Skin of body (tissue), 2 donors: ENCODE results near the gene RASL12. TPM values are rescaled to one million over a fixed set of nuclear protein-coding genes. Genes with fewer than 3 reads are reported as not detected.
A peak's percentile ranks its signal among the peaks of the same experiment; 100 is the strongest.
"Not testable (repeated sequence)": the region's sequence is repeated elsewhere in the genome, so short reads cannot be mapped to it uniquely, and the experiment has no call there.

ENCODE experiments used
- DNase-seq: peaks from one replicate; lab custom pipeline; 2025; lab: John Stamatoyannopoulos, UW
- total RNA-seq: library from RNA; depleted of rRNA; stranded (reverse); fragments of >200 nt; gene quantifications from one replicate; pipeline ENCODE4 v1.2.3, GENCODE V29; 2014

The RASL12 gene
- 12.5 TPM for total RNA-seq

- DNase-seq, result no peak
Measured at GRCh38 chr15:65067645-65068402, at the start of gene RASL12. Gene RASL12, minus strand, starts transcription at chr15:65067991. Its CDS starts 156 bp downstream, at chr15:65067835.

GRCh38 chr15:65115542-65115941, 47.8 kb upstream of the RASL12 start:
- DNase-seq, result no peak

- DNase-seq, result no peak
Measured at GRCh38 chr15:65115086-65115485, 47.3 kb upstream of the RASL12 start, which contains the start of gene UBAP1L. Gene UBAP1L, minus strand, starts transcription at chr15:65115200. Its CDS starts 8,985 bp downstream, at chr15:65106215.

GRCh38 chr15:65110676-65111292, 43.0 kb upstream of the RASL12 start:
- no peak for DNase-seq

- DNase-seq, result no peak
Measured at GRCh38 chr15:65106011-65106590, 38.3 kb upstream of the RASL12 start.

GRCh38 chr15:65105038-65105437, 37.2 kb upstream of the RASL12 start:
- no peak for DNase-seq

GRCh38 chr15:65102912-65103311, 35.1 kb upstream of the RASL12 start:
- DNase-seq, result no peak

- DNase-seq, result no peak
Measured at GRCh38 chr15:65101891-65102708, 34.3 kb upstream of the RASL12 start.

GRCh38 chr15:65101411-65101890, 33.7 kb upstream of the RASL12 start:
- DNase-seq, result peak; percentile 54

GRCh38 chr15:65100442-65100841, 32.7 kb upstream of the RASL12 start:
- DNase-seq, result no peak

- not testable (repeated sequence) for DNase-seq
Measured at GRCh38 chr15:65099801-65100200, 32.0 kb upstream of the RASL12 start.

GRCh38 chr15:65099336-65099735, 31.5 kb upstream of the RASL12 start:
- DNase-seq, result no peak

GRCh38 chr15:65097651-65098263, 30.0 kb upstream of the RASL12 start:
- no peak for DNase-seq

GRCh38 chr15:65096481-65097385, 28.9 kb upstream of the RASL12 start:
- no peak for DNase-seq

GRCh38 chr15:65095747-65096104, 27.9 kb upstream of the RASL12 start:
- no peak for DNase-seq

- DNase-seq, result no peak
Measured at GRCh38 chr15:65095011-65095746, 27.4 kb upstream of the RASL12 start.

- DNase-seq, result no peak
Measured at GRCh38 chr15:65094294-65094995, 26.7 kb upstream of the RASL12 start.

GRCh38 chr15:65093793-65094170, 26.0 kb upstream of the RASL12 start:
- DNase-seq, result not testable (repeated sequence)
